WERI-Rb-1 (cell line): Measurements from ENCODE around the gene UNC13B.

Experiments
- DNase-seq: peaks from one replicate; pipeline ENCODE4 v3.0.0-alpha.2; 2020
- H3K27ac ChIP-seq: fragments of 250-450 bp; sonication (Bioruptor Pico); 2 replicates; pipeline ENCODE4 v1.5.1; 2020; ENCODE audit warnings: mild to moderate bottlenecking, moderate library complexity
- H3K27me3 ChIP-seq: fragments of 250-450 bp; sonication (Bioruptor Pico); 2 replicates; pipeline ENCODE4 v1.5.1; 2021; ENCODE audit warnings: mild to moderate bottlenecking, low read depth, moderate library complexity; ENCODE audit not compliant: insufficient read depth, severe bottlenecking
- H3K36me3 ChIP-seq: fragments of 250-450 bp; sonication (Bioruptor Pico); 2 replicates; pipeline ENCODE4 v1.5.1; 2020; ENCODE audit warnings: mild to moderate bottlenecking, moderate library complexity
- H3K4me3 ChIP-seq: 2 replicates; pipeline ENCODE4 v1.5.1; 2011; ENCODE audit warnings: low read depth, mild to moderate bottlenecking, control low read depth, low read length
- H3K9me3 ChIP-seq: fragments of 250-450 bp; sonication (Bioruptor Pico); 2 replicates; pipeline ENCODE4 v1.5.1; 2021; ENCODE audit warnings: mild to moderate bottlenecking, moderate library complexity; ENCODE audit not compliant: severe bottlenecking
- CTCF ChIP-seq: IDR thresholded peaks from 2 replicates; pipeline ENCODE4 v1.5.1; 2011; ENCODE audit warnings: low read depth, mild to moderate bottlenecking, control low read depth, inconsistent platforms, low read length

Gene UNC13B

GRCh38 chr9:35280399-35280798 lies 118.6 kb downstream of the UNC13B start:
- H3K27me3 ChIP-seq: no peaks in the 10 kb centered on the region
- no peak for TF ChIP-seq CTCF
- DNase-seq: no peak

DNA sequence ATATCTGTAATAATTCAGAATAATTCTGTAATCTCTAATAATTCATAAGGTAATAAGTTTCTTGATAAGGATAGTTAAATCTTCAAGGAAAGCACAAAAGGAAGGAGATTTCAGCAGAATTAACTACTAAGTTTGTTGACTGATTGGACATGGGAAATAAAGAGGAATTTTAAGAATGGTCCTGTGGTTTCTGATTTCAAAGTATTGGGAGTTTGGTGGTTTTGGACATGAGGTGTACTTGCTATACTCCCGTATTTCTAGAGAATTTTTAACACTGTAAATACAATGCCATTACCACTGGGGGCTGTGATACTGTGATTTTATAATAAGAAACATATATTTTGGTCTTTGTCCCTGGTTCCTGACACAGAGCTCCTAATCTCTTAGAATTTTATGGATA lies 123.9 kb downstream of the UNC13B start:
- TF ChIP-seq CTCF: no peak
- H3K4me3 ChIP-seq: no peak overlapping the region
- H3K27ac ChIP-seq: no peak overlapping the region
- no peak for DNase-seq
- H3K27me3 ChIP-seq: no peaks in the 10 kb centered on the region
- no peaks in the 10 kb centered on the region for H3K36me3 ChIP-seq
- H3K9me3 ChIP-seq: no peaks in the 10 kb centered on the region

More at GRCh38 chr9:35280399-35280798, 118.6 kb downstream of the UNC13B start:
- Histone ChIP-seq H3K4me3 (no peak overlapping the region), H3K9me3 (no peaks in the 10 kb centered on the region), H3K27ac (no peak overlapping the region), H3K36me3 (no peaks in the 10 kb centered on the region)

DNA sequence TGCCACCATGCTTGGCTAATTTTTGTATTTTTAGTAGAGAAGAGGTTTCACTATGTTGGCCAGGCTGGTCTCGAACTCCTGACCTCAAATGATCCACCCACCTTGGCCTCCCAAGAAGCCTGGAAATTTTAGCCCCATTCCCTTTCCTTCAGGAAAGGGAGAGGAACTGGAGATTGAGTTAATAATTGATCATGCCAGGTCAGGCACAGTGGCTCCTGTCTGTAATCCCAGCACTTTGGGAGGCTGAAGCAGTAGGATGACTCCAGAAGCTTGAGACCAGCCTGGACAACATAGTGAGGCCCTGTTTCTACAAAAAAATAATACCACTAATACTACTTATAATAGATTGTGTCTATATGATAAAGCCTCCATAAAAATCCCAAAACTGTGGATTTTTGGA lies 124.6 kb downstream of the UNC13B start:
- no peak overlapping the region for H3K4me3 ChIP-seq
- no peak for DNase-seq
- H3K27ac ChIP-seq: no peak overlapping the region
- no peaks in the 10 kb centered on the region for H3K9me3 ChIP-seq
- H3K27me3 ChIP-seq: no peaks in the 10 kb centered on the region
- no peaks in the 10 kb centered on the region for H3K36me3 ChIP-seq
- no peak for TF ChIP-seq CTCF

GRCh38 chr9:35287987-35288632 lies 126.3 kb downstream of the UNC13B start:
- Histone ChIP-seq H3K27ac (no peak overlapping the region), H3K9me3 (no peaks in the 10 kb centered on the region), H3K27me3 (no peaks in the 10 kb centered on the region), H3K4me3 (no peak overlapping the region), H3K36me3 (no peaks in the 10 kb centered on the region)
- DNase-seq: no peak
- no peak for TF ChIP-seq CTCF

GRCh38 chr9:35288778-35289177 lies 127.0 kb downstream of the UNC13B start:
- Histone ChIP-seq H3K4me3 (no peak overlapping the region), H3K36me3 (no peaks in the 10 kb centered on the region), H3K27me3 (no peaks in the 10 kb centered on the region), H3K9me3 (no peaks in the 10 kb centered on the region), H3K27ac (no peak overlapping the region)
- no peak for DNase-seq
- no peak for TF ChIP-seq CTCF

GRCh38 chr9:35293376-35293964 lies 131.7 kb downstream of the UNC13B start:
- Histone ChIP-seq H3K4me3 (no peak overlapping the region), H3K27ac (no peak overlapping the region), H3K27me3 (no peaks in the 10 kb centered on the region), H3K9me3 (no peaks in the 10 kb centered on the region), H3K36me3 (no peaks in the 10 kb centered on the region)
- TF ChIP-seq CTCF: no peak
- no peak for DNase-seq
